OCI-M2 (cell line): ENCODE measurements around the gene OTOP2.

Experiments used
- DNase-seq: peaks from one replicate; lab custom pipeline; 2025; ENCODE audit not compliant: unreplicated experiment; lab: John Stamatoyannopoulos, UW

The OTOP2 gene

GRCh38 chr17:74924250-74924948 is at the start of gene OTOP2:
TSS of gene OTOP2 (plus strand) at chr17:74924273. CDS start at chr17:74924633, 360 bp downstream.
- DNase-seq: no peak

- DNase-seq: no peak
These were observed 49.4 kb upstream of the OTOP2 start for GRCh38 chr17:74874615-74875037.

- DNase-seq: no peak
These were observed 48.7 kb upstream of the OTOP2 start for GRCh38 chr17:74875155-74875976.

GRCh38 chr17:74875977-74876593 is 48.0 kb upstream of the OTOP2 start:
- no peak for DNase-seq

GRCh38 chr17:74877592-74878548 is 46.2 kb upstream of the OTOP2 start:
- no peak for DNase-seq

GRCh38 chr17:74878658-74879057 is 45.4 kb upstream of the OTOP2 start:
- DNase-seq: no peak

GRCh38 chr17:74879308-74879707 is 44.8 kb upstream of the OTOP2 start:
- DNase-seq: no peak

GRCh38 chr17:74881073-74881472 is 43.0 kb upstream of the OTOP2 start:
- no peak for DNase-seq

- no peak for DNase-seq
These were observed 41.4 kb upstream of the OTOP2 start for GRCh38 chr17:74882517-74883240.

- no peak for DNase-seq
These were observed 40.8 kb upstream of the OTOP2 start for GRCh38 chr17:74883241-74883745.

GRCh38 chr17:74888469-74888868 is 35.6 kb upstream of the OTOP2 start:
- no peak for DNase-seq

- DNase-seq: no peak
These were observed 33.5 kb upstream of the OTOP2 start for GRCh38 chr17:74890554-74890953.

- no peak for DNase-seq
These were observed 31.8 kb upstream of the OTOP2 start for GRCh38 chr17:74892013-74892841.

GRCh38 chr17:74892974-74893911 is 30.8 kb upstream of the OTOP2 start, which contains the start of gene FADS6:
TSS of gene FADS6 (minus strand) at chr17:74893633. CDS start at chr17:74893595, 38 bp downstream.
- DNase-seq: no peak

GRCh38 chr17:74893936-74894671 is 30.0 kb upstream of the OTOP2 start:
- no peak for DNase-seq

- no peak for DNase-seq
These were observed 25.6 kb upstream of the OTOP2 start for GRCh38 chr17:74898376-74898946.

GRCh38 chr17:74900208-74900607 is 23.9 kb upstream of the OTOP2 start:
- no peak for DNase-seq
